GM13977 (cell line): ENCODE data around the gene SOWAHA.

ENCODE experiments used
- DNase-seq: peaks from one replicate; pipeline ENCODE4 v3.0.0; 2012; ENCODE audit warnings: low spot score
- CTCF ChIP-seq: IDR thresholded peaks from 2 replicates; pipeline ENCODE4 v1.5.1; 2012; ENCODE audit warnings: mild to moderate bottlenecking, control low read depth; ENCODE audit not compliant: insufficient read depth; ENCODE audit errors: extremely low read depth, missing control alignments
- in situ Hi-C: fragments of 300-500 bp; cut with MboI; formaldehyde crosslinking; loops from one replicate; pipeline ENCODE4 v1.12.0; 2022; ENCODE audit warnings: low sequenced_read_pairs, low pct_unique_long_range_greater_than_20kb, mixed read lengths, inconsistent platforms; ENCODE audit not compliant: unreplicated experiment

The SOWAHA gene

DNA sequence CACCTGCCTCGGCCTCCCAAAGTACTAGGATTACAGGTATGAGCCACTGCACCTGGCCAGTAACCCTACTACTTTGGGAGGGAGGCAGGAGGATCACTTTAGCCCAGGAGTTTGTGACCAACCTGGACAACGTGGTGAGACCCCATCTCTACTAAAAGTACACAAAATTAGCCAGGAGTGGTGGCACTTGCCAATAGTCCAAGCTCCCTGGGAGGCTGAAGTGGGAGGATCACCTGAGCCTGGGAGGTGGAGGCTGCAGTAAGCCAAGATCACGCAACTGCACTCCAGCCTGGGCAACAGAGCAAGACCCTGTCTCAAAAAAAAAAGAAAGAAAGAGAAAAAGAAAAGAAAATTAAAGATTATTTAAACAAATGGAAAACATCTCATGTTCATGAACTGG lies 42.9 kb downstream of the SOWAHA start:
- TF ChIP-seq CTCF, result no peak
- in situ Hi-C loops, result no loop called here
- DNase-seq, result no peak

DNA sequence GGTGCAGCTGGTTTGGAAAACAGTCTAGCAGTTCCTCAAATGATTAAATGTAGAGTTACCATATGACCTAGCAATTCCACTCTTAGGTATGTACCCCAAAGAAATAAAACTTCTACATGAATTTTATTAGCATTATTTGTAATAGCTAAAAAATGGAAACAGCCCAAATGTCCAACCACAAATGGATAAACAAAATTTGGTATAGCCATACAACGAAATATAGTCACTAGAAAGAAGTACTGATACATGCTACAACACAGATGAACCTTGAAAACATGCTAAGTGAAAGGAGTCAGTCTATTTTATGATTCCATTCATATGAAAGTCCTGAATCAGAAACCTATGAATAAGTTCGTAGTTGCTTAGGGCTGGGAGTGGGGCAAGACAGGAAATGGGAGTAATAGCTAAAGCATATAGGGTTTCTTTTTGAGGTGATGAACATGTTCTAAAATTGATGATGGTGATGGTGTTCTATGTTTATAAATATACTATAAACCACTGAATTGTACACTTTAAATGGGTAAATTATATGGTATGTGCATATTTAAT lies 46.9 kb downstream of the SOWAHA start:
- TF ChIP-seq CTCF, result no peak
- no peak for DNase-seq
- in situ Hi-C loops, result no loop called here

GRCh38 chr5:132860742-132861141 lies 47.6 kb downstream of the SOWAHA start:
- no peak for TF ChIP-seq CTCF
- in situ Hi-C loops, result no loop called here

GRCh38 chr5:132865668-132866341 lies 52.7 kb downstream of the SOWAHA start:
- no peak for TF ChIP-seq CTCF
- DNase-seq, result no peak
- in situ Hi-C loops, result no loop called here

More at GRCh38 chr5:132860742-132861141, 47.6 kb downstream of the SOWAHA start:
- DNase-seq, result no peak
